ENCODE results near the gene AGBL5. TPM values are rescaled to one million over a fixed set of nuclear protein-coding genes. Genes with fewer than 3 reads are reported as not detected.

The AGBL5 gene
- total RNA-seq, 1 donor from 2014 or later = 6.8 TPM

GRCh38 chr2:27083410-27084296 is 32.2 kb downstream of the AGBL5 start:
- intact Hi-C loops (cut with DNase I) = loop anchor here (2.0 to 10.0 kb wide), 2 partner anchors 49 to 117 kb away; partner anchors contain the start of gene TMEM214
- ATAC-seq (ENCODE audit: poor library complexity) (no peak), DNase-seq (peak; percentile 28)

DNA sequence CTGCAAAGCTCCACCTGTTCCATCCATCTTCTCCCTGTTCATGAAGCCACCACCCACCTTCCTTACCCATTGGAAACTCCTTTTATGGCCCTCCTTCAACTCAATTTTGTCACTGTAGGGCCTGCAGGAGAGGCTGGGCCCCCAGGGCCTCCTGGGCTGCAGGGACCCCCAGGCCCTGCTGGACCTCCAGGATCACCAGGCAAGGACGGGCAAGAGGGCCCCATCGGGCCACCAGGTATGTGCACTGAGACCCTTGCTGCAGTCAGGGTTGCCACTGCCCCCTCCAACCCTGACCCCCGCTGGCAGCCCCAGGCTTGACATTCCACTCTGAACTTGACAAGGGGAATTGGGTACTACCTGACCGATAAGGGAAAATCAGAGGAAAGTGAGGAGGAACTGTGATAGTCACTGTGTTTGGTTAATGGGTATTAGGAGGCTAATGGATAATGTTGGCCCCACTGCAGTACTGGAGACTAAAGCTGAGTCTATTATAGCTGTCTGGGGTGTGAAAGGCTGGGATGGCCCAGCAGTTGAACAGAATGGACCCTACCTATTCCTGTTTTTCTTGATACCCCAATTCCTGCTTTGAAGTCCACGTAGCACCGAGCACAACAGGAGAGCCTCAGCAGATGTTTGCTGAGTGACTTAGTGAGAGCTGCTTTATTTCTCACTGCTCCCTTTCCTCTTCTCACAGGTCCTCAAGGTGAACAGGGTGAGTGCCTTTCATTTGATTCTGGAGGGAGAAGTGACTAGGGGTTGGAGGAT is 33.0 kb downstream of the AGBL5 start:
- DNase-seq = no peak

DNA sequence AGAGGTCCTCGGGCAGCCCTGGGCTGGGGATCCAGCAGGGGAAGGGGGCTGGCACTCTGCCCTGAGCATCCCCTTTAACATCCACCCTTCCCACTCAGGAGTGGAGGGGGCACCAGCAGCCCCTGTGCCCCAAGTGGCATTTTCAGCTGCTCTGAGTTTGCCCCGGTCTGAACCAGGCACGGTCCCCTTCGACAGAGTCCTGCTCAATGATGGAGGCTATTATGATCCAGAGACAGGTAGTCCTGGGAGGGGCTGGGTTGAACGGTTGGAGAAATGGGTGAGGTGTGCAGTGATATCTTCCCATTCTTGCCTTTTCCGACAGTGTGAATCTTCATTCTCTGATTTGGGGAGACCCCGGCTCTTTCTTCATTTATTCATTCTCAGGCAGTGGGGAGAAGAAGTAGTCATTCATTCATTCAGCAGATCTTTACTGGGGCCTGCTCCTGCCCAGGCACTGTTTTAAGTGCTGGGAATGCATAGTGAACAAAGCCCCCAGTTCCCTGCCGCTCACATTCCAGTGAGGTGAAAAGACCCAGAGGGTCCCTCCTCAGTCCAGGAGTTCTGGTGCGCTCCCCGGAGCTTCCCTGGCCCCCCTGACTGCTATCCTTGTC is 33.7 kb downstream of the AGBL5 start:
- ATAC-seq (ENCODE audit: poor library complexity) (no peak), DNase-seq (no peak)
- intact Hi-C loops (cut with DNase I) = loop anchor here (2.0 to 10.0 kb wide), 2 partner anchors 50 to 118 kb away; partner anchors contain the start of gene TMEM214

More for the DNA sequence above, 33.0 kb downstream of the AGBL5 start:
- ATAC-seq (ENCODE audit: poor library complexity) = no peak
- intact Hi-C loops (cut with DNase I) = loop anchor here (2.0 to 10.0 kb wide), 2 partner anchors 50 to 118 kb away; partner anchors contain the start of gene TMEM214

- ATAC-seq (ENCODE audit: poor library complexity) (peak; percentile 69), DNase-seq (peak; percentile 89)
- intact Hi-C loops (cut with DNase I) = loop anchor here (2.0 to 10.0 kb wide), 2 partner anchors 51 to 119 kb away; partner anchors contain the start of gene TMEM214
These were observed 34.2 kb downstream of the AGBL5 start for GRCh38 chr2:27085673-27086089.

GRCh38 chr2:27086090-27086723 is 34.7 kb downstream of the AGBL5 start:
- DNase-seq = peak; percentile 98
- ATAC-seq (ENCODE audit: poor library complexity) = peak; percentile 92
- intact Hi-C loops (cut with DNase I) = loop anchor here (10.0 kb wide), 1 partner anchor 51 kb away; the partner anchor contains the start of gene TMEM214

DNA sequence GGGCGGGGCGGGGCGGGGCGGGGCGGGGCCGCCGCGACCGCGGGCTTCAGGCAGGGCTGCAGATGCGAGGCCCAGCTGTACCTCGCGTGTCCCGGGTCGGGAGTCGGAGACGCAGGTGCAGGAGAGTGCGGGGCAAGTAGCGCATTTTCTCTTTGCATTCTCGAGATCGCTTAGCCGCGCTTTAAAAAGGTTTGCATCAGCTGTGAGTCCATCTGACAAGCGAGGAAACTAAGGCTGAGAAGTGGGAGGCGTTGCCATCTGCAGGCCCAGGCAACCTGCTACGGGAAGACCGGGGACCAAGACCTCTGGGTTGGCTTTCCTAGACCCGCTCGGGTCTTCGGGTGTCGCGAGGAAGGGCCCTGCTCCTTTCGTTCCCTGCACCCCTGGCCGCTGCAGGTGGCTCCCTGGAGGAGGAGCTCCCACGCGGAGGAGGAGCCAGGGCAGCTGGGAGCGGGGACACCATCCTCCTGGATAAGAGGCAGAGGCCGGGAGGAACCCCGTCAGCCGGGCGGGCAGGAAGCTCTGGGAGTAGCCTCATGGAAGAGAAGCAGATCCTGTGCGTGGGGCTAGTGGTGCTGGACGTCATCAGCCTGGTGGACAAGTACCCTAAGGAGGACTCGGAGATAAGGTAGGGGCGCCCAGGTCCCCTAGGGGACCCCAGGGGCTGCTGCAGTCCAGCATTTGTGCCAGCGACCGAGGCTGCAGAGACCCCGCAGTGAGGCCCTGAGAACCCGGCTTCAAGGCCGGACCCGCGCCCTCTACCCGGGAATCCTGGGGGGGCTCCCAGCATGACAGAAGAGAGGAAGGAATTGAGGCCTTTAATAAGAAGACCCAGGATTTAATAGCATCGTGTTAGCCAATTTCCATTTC is 35.5 kb downstream of the AGBL5 start, which contains the start of gene KHK:
KHK (plus strand) TSS at position 49 of the 870 bp plus-strand sequence; CDS start at position 537, 488 bp downstream.
- ATAC-seq (ENCODE audit: poor library complexity) (peak; percentile 24), DNase-seq (peak; percentile 73)
- intact Hi-C loops (cut with DNase I) = loop anchor here (10.0 kb wide), 1 partner anchor 52 kb away; the partner anchor contains the start of gene TMEM214

- intact Hi-C loops (cut with DNase I) = loop anchor here (10.0 kb wide), 1 partner anchor 53 kb away; the partner anchor contains the start of gene TMEM214
- no peak for ATAC-seq (ENCODE audit: poor library complexity)
- no peak for DNase-seq
These were observed 36.4 kb downstream of the AGBL5 start for GRCh38 chr2:27087823-27088410.

GRCh38 chr2:27088634-27089033 is 37.2 kb downstream of the AGBL5 start:
- DNase-seq (no peak), ATAC-seq (ENCODE audit: poor library complexity) (no peak)
- intact Hi-C loops (cut with DNase I) = loop anchor here (10.0 kb wide), 1 partner anchor 54 kb away; the partner anchor contains the start of gene TMEM214

GRCh38 chr2:27089111-27089954 is 37.9 kb downstream of the AGBL5 start:
- DNase-seq = no peak
- no peak for ATAC-seq (ENCODE audit: poor library complexity)
- intact Hi-C loops (cut with DNase I) = loop anchor here (10.0 kb wide), 1 partner anchor 55 kb away; the partner anchor contains the start of gene TMEM214

- intact Hi-C loops (cut with DNase I) = no loop called here
- ATAC-seq (ENCODE audit: poor library complexity) (no peak), DNase-seq (no peak)
These were observed 40.6 kb downstream of the AGBL5 start for GRCh38 chr2:27091746-27092695.

- ATAC-seq (ENCODE audit: poor library complexity) = no peak
- DNase-seq = no peak
- intact Hi-C loops (cut with DNase I) = no loop called here
These were observed 41.4 kb downstream of the AGBL5 start for GRCh38 chr2:27092696-27093429.

- ATAC-seq (ENCODE audit: poor library complexity) (no peak), DNase-seq (no peak)
- intact Hi-C loops (cut with DNase I) = no loop called here
These were observed 42.2 kb downstream of the AGBL5 start for GRCh38 chr2:27093430-27094352.

DNA sequence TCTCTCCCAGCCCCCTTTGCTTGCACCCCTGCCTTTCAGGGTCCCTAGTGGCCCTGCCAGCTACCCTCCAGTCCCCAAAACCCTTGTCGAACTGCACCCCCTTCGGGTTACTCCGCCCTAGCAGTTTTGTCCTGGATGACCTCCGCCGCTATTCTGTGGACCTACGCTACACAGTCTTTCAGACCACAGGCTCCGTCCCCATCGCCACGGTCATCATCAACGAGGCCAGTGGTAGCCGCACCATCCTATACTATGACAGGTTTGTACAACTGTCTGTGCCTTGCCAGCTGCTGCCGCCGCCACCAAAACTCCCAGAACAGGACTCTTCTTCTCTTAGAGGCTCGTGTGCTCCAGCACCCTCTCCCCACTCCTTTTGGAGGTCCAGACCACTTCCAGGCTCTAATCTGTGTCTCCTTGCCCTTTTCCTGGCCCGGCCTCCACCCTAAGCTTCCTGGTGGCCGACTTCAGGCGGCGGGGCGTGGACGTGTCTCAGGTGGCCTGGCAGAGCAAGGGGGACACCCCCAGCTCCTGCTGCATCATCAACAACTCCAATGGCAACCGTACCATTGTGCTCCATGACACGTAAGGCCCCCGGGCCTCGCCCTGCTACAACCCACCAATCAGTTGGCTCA is 43.0 kb downstream of the AGBL5 start:
- no peak for DNase-seq
- ATAC-seq (ENCODE audit: poor library complexity) = no peak
- intact Hi-C loops (cut with DNase I) = no loop called here
